Mesendoderm (in vitro differentiated cells): ENCODE results near the gene MAPT.

Experiments used
- DNase-seq: peaks from one replicate; pipeline ENCODE4 v3.0.0; 2013
- H2AK5ac ChIP-seq: 2 replicates; pipeline ENCODE4 v1.6.1; 2013; ENCODE audit warnings: low read length, inconsistent platforms
- H2BK120ac ChIP-seq: 2 replicates; pipeline ENCODE4 v1.6.1; 2013; ENCODE audit warnings: low read depth, mild to moderate bottlenecking, low read length, moderate library complexity, mixed read lengths
- H2BK15ac ChIP-seq: replicated peaks from 2 replicates; pipeline ENCODE4 v1.6.1; 2013; ENCODE audit warnings: low read depth, mild to moderate bottlenecking, moderate library complexity
- H2BK5ac ChIP-seq: 2 replicates; pipeline ENCODE4 v1.6.1; 2013; ENCODE audit warnings: low read length, inconsistent platforms
- H3K18ac ChIP-seq: 2 replicates; pipeline ENCODE4 v1.6.1; 2013; ENCODE audit warnings: mild to moderate bottlenecking, low read length, mixed read lengths
- H3K23ac ChIP-seq: one replicate; pipeline ENCODE4 v1.6.1; 2013; ENCODE audit warnings: low read length
- H3K27ac ChIP-seq: 2 replicates; pipeline ENCODE4 v1.5.1; 2013; ENCODE audit warnings: low read depth, mild to moderate bottlenecking, inconsistent platforms, low read length, moderate library complexity
- H3K27me3 ChIP-seq: 2 replicates; pipeline ENCODE4 v1.6.1; 2013; ENCODE audit warnings: low read length, control low read depth, mild to moderate bottlenecking, inconsistent platforms; ENCODE audit not compliant: insufficient read depth, poor library complexity
- H3K36me3 ChIP-seq: 2 replicates; pipeline ENCODE4 v1.6.1; 2013; ENCODE audit warnings: low read length, inconsistent platforms; ENCODE audit not compliant: control insufficient read depth, insufficient read depth
- H3K4ac ChIP-seq: one replicate; pipeline ENCODE4 v1.6.1; 2013; ENCODE audit warnings: low read depth, mild to moderate bottlenecking, low read length, moderate library complexity
- H3K4me1 ChIP-seq: 2 replicates; pipeline ENCODE4 v1.6.1; 2013; ENCODE audit warnings: low read depth, low read length, inconsistent platforms; ENCODE audit not compliant: control insufficient read depth
- H3K4me2 ChIP-seq: 2 replicates; pipeline ENCODE4 v1.6.1; 2013; ENCODE audit warnings: low read length
- H3K4me3 ChIP-seq: 2 replicates; pipeline ENCODE4 v1.5.1; 2013; ENCODE audit warnings: mild to moderate bottlenecking, low read length
- H3K56ac ChIP-seq: one replicate; pipeline ENCODE4 v1.6.1; 2013; ENCODE audit warnings: low read length
- H3K79me1 ChIP-seq: 2 replicates; pipeline ENCODE4 v1.6.1; 2013; ENCODE audit warnings: low read length, inconsistent platforms
- H3K79me2 ChIP-seq: 2 replicates; pipeline ENCODE4 v1.6.1; 2013; ENCODE audit warnings: mild to moderate bottlenecking, low read length; ENCODE audit not compliant: control insufficient read depth, insufficient read depth
- H3K9ac ChIP-seq: 2 replicates; pipeline ENCODE4 v1.6.1; 2013; ENCODE audit warnings: low read length, inconsistent platforms
- H4K5ac ChIP-seq: one replicate; pipeline ENCODE4 v1.6.1; 2013; ENCODE audit warnings: low read length
- H4K8ac ChIP-seq: one replicate; pipeline ENCODE4 v1.6.1; 2013; ENCODE audit warnings: low read depth, mild to moderate bottlenecking, control low read depth, low read length, moderate library complexity
- WGBS: extraction: QIAGEN DNeasy Blood & Tissue Kit; methylation state at CpG from one replicate; pipeline ENCODE4 v1.1.7; 2013; ENCODE audit warnings: low lambda C conversion rate, missing lambda C conversion rate; ENCODE audit not compliant: insufficient coverage; ENCODE audit errors: extremely low coverage; 5-methylcytosine and 5-hydroxymethylcytosine counted together

MAPT gene

GRCh38 chr17:45965812-45966211 lies 71.5 kb downstream of the MAPT start:
- Histone ChIP-seq H3K4me2 (no peak overlapping the region), H3K4ac (no peak overlapping the region), H3K79me1 (no peaks in the 10 kb centered on the region), H2BK15ac (no peak overlapping the region), H4K8ac (no peak overlapping the region), H3K23ac (no peak overlapping the region), H3K56ac (no peak overlapping the region), H3K27ac (no peak overlapping the region), H3K79me2 (no peaks in the 10 kb centered on the region), H3K27me3 (no peaks in the 10 kb centered on the region), H3K9ac (no peak overlapping the region), H2AK5ac (no peak overlapping the region), H4K5ac (no peak overlapping the region), H3K18ac (no peak overlapping the region), H3K36me3 (no peaks in the 10 kb centered on the region), H3K4me3 (no peak overlapping the region), H3K4me1 (peaks cover 4% of the 10 kb centered on the region), H2BK120ac (no peak overlapping the region), H2BK5ac (no peak overlapping the region)
- WGBS: no CpG with 5 or more reads among the region's 4 CpGs
- no peak for DNase-seq

DNA sequence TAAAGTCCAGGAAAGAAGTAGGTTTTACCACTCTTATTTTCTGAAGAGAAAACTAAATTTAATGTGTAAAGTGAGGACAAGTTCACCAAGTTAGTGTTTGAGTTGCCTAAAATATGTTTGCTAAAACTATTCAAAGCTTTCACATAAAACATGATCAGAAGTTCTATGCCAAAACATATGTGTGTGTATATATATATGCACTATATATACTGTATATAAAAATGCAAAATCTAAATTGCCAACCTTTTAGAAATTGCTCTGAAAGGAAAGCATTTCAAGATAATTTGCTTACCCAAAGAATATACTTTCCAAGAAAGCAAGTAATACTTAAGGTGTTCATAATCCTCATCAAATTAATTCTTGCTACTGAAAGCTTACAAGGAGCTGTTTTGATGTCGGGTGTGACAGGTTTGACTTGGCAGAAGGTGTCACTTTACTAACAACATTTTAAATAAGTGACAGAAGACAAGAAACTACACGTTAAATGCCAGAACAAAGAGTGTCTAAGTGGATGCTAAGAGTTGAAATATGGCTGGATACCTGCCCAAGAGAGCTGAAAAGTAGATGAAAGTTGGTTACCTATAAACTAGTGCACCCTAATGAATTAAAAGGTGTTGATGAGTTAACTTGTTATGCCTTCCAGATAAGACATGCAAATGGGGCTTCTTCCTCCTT lies 72.4 kb downstream of the MAPT start:
- H3K4me2 ChIP-seq: no peak overlapping the region
- no peak overlapping the region for H2BK120ac ChIP-seq
- H3K79me2 ChIP-seq: no peaks in the 10 kb centered on the region
- H3K79me1 ChIP-seq: no peaks in the 10 kb centered on the region
- H4K5ac ChIP-seq: no peak overlapping the region
- WGBS: no CpG with 5 or more reads among the region's 2 CpGs
- H3K4me3 ChIP-seq: no peak overlapping the region
- no peak overlapping the region for H2BK15ac ChIP-seq
- no peak overlapping the region for H3K23ac ChIP-seq
- H3K27me3 ChIP-seq: no peaks in the 10 kb centered on the region
- H2BK5ac ChIP-seq: no peak overlapping the region
- DNase-seq: no peak
- no peak overlapping the region for H3K56ac ChIP-seq
- H4K8ac ChIP-seq: no peak overlapping the region
- peaks cover 4% of the 10 kb centered on the region for H3K4me1 ChIP-seq
- no peak overlapping the region for H3K4ac ChIP-seq
- H2AK5ac ChIP-seq: no peak overlapping the region
- H3K9ac ChIP-seq: no peak overlapping the region
- no peaks in the 10 kb centered on the region for H3K36me3 ChIP-seq
- H3K18ac ChIP-seq: no peak overlapping the region
- no peak overlapping the region for H3K27ac ChIP-seq

GRCh38 chr17:45967378-45967777 lies 73.0 kb downstream of the MAPT start:
- Histone ChIP-seq H3K4me2 (no peak overlapping the region), H3K18ac (no peak overlapping the region), H3K4me1 (peaks cover 4% of the 10 kb centered on the region), H2BK15ac (no peak overlapping the region), H3K79me2 (no peaks in the 10 kb centered on the region), H3K23ac (no peak overlapping the region), H3K9ac (no peak overlapping the region), H2AK5ac (no peak overlapping the region), H4K8ac (no peak overlapping the region), H3K4me3 (no peak overlapping the region), H4K5ac (no peak overlapping the region), H3K27me3 (no peaks in the 10 kb centered on the region), H3K27ac (no peak overlapping the region), H2BK5ac (no peak overlapping the region), H2BK120ac (no peak overlapping the region), H3K36me3 (no peaks in the 10 kb centered on the region), H3K79me1 (no peaks in the 10 kb centered on the region), H3K4ac (no peak overlapping the region), H3K56ac (no peak overlapping the region)
- no peak for DNase-seq
- WGBS: no CpG with 5 or more reads among the region's 5 CpGs

DNA sequence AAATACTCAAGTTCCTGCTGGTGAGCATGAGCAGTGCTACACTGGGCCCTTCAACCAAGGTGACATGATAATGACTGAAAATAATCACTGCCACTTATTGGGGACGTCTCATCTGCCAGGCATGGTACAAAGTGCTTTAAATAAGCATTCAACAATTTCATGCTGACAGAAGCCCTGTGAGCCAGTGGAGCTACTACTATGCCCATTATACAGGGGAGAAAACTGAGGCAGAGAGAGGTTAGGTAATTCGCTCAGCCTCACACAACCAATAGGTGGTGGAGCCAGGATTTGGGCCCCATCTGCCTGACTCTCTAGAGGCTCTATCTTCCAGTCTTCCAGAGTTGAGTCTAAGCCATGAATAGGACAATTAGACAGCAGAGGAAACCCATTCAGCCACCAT lies 74.4 kb downstream of the MAPT start:
- H3K4me2 ChIP-seq: no peak overlapping the region
- no peak overlapping the region for H2BK15ac ChIP-seq
- H3K4me1 ChIP-seq: peaks cover 4% of the 10 kb centered on the region
- no peaks in the 10 kb centered on the region for H3K79me1 ChIP-seq
- H3K23ac ChIP-seq: no peak overlapping the region
- H2BK120ac ChIP-seq: no peak overlapping the region
- H2BK5ac ChIP-seq: no peak overlapping the region
- no peak overlapping the region for H3K4me3 ChIP-seq
- H3K27me3 ChIP-seq: no peaks in the 10 kb centered on the region
- no peak overlapping the region for H3K4ac ChIP-seq
- DNase-seq: no peak
- H3K27ac ChIP-seq: no peak overlapping the region
- H3K18ac ChIP-seq: no peak overlapping the region
- WGBS: no CpG with 5 or more reads among the region's 2 CpGs
- no peak overlapping the region for H3K56ac ChIP-seq
- H4K8ac ChIP-seq: no peak overlapping the region
- no peak overlapping the region for H4K5ac ChIP-seq
- no peaks in the 10 kb centered on the region for H3K36me3 ChIP-seq
- no peak overlapping the region for H3K9ac ChIP-seq
- H2AK5ac ChIP-seq: no peak overlapping the region
- no peaks in the 10 kb centered on the region for H3K79me2 ChIP-seq

DNA sequence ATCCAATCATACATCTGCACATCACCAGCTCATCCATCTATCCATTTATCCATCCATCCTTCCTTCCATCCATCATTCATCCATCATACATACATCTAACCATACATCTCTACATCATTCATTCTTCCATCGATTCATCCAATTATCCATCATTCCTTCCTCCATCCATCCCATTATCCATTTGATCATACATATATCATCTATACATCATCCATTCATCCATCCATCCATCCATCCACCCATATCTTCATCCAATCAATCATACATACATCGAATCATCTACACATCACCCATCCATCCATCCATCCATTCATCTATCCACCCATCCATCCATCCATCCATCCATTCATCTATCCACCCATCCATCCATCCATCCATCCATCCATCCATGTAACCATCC lies 75.4 kb downstream of the MAPT start:
- Histone ChIP-seq H3K23ac (no peak overlapping the region), H3K9ac (no peak overlapping the region), H3K4me2 (no peak overlapping the region), H2BK120ac (no peak overlapping the region), H4K5ac (no peak overlapping the region), H3K4ac (no peak overlapping the region), H3K56ac (no peak overlapping the region), H3K79me1 (no peaks in the 10 kb centered on the region), H3K4me3 (no peak overlapping the region), H3K79me2 (no peaks in the 10 kb centered on the region), H3K36me3 (no peaks in the 10 kb centered on the region), H2BK5ac (no peak overlapping the region), H3K27ac (no peak overlapping the region), H4K8ac (no peak overlapping the region), H2AK5ac (no peak overlapping the region), H3K18ac (no peak overlapping the region), H3K27me3 (no peaks in the 10 kb centered on the region), H2BK15ac (no peak overlapping the region), H3K4me1 (peaks cover 4% of the 10 kb centered on the region)
- DNase-seq: no peak
- WGBS: 100% methylated on average over 2 of the region's 2 CpGs

DNA sequence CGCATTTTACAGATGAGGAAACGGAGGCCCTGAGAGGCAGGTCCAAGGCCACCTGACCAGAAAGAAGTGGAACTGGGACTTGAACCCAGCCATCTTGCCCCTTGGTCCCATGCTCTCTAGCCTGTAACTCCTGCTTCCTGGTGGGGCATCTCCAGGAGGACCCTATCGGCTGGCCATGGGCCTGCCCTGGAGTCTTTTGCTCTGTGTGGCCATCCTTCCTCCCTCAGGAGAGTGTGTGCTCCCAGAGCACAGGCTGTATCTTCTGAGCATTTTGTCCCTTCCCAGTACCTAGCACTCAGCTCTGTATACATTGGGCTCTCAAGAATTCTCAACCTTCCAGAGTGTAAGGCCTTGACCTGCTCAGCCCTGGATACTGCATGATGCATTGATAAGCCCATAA lies 76.3 kb downstream of the MAPT start:
- WGBS: no CpG with 5 or more reads among the region's 3 CpGs
- no peaks in the 10 kb centered on the region for H3K79me2 ChIP-seq
- no peak for DNase-seq

More for the DNA sequence above, 76.3 kb downstream of the MAPT start:
- Histone ChIP-seq H3K4ac (no peak overlapping the region), H3K79me1 (no peaks in the 10 kb centered on the region), H3K4me1 (peaks cover 4% of the 10 kb centered on the region), H3K36me3 (no peaks in the 10 kb centered on the region), H2BK5ac (no peak overlapping the region), H2BK120ac (no peak overlapping the region), H3K18ac (no peak overlapping the region), H3K23ac (no peak overlapping the region), H3K4me2 (no peak overlapping the region), H2BK15ac (no peak overlapping the region), H2AK5ac (no peak overlapping the region), H3K56ac (no peak overlapping the region), H3K27me3 (no peaks in the 10 kb centered on the region), H4K8ac (no peak overlapping the region), H3K27ac (no peak overlapping the region), H3K4me3 (no peak overlapping the region), H3K9ac (no peak overlapping the region), H4K5ac (no peak overlapping the region)
